Heart left ventricle (tissue), 16 donors: ENCODE results near the gene GANC. TPM values are rescaled to one million over a fixed set of nuclear protein-coding genes. Genes with fewer than 3 reads are reported as not detected.
A peak's percentile ranks its signal among the peaks of the same experiment; 100 is the strongest.

ENCODE experiments used
- ATAC-seq, 4 donors: fragments of 200-7000 bp; cut with Tn5 transposase; one replicate each; pipeline ENCODE4 v1.9.1; 2020 to 2022; ENCODE audit warnings: moderate library complexity in 4 of 4, mild to moderate bottlenecking in 3 of 4, moderate number of reproducible peaks in 1 of 4
- DNase-seq, 5 donors: peaks; one replicate each; pipeline ENCODE4 v3.0.0-alpha.2; 2020
- H3K27ac ChIP-seq, 12 donors: fragments of 200-600 bp; sonication (generic) in 4 of 12; one replicate each; pipeline versions ENCODE4 v1.5.0 to v1.8.0; 2016 to 2022; ENCODE audit warnings: mild to moderate bottlenecking in 2 of 12
- H3K27me3 ChIP-seq, 9 donors: fragments of 200-600 bp; sonication (generic) in 2 of 9; one replicate each; pipeline versions ENCODE4 v1.5.1 to v1.8.0; 2016 to 2022; ENCODE audit warnings: mild to moderate bottlenecking in 3 of 9
- H3K36me3 ChIP-seq, 9 donors: fragments of 200-600 bp; sonication (generic) in 2 of 9; one replicate each; pipeline versions ENCODE4 v1.5.0 to v1.8.0; 2018 to 2022; ENCODE audit warnings: mild to moderate bottlenecking in 2 of 9
- H3K4me1 ChIP-seq, 12 donors: fragments of 200-600 bp; sonication (generic) in 4 of 12; one replicate each; pipeline versions ENCODE4 v1.5.0 to v1.8.0; 2016 to 2022; ENCODE audit warnings: mild to moderate bottlenecking in 3 of 12
- H3K4me3 ChIP-seq, 12 donors: fragments of 200-600 bp; sonication (generic) in 4 of 12; one replicate each; pipeline versions ENCODE4 v1.5.0 to v1.8.0; 2017 to 2022; ENCODE audit warnings: mild to moderate bottlenecking in 9 of 12, moderate library complexity in 4 of 12
- H3K9me3 ChIP-seq, 12 donors: fragments of 200-600 bp; sonication (generic) in 4 of 12; one replicate each; pipeline versions ENCODE4 v1.5.0 to v1.8.0; 2016 to 2022; ENCODE audit warnings: mild to moderate bottlenecking in 1 of 12
- POLR2A ChIP-seq, 2 donors: fragments of 450-650 bp; IDR thresholded peaks; one replicate each; pipeline ENCODE4 v1.6.1; 2017; ENCODE audit warnings: antibody characterized with exemption in 2 of 2, mild to moderate bottlenecking in 2 of 2, moderate library complexity in 2 of 2
- WGBS, 4 donors: extraction: QIAGEN DNeasy Blood & Tissue Kit in 2 of 4; methylation state at CpG; one replicate each; pipeline versions ENCODE4 v1.1.5 to v1.1.7; 2013 to 2018; 5-methylcytosine and 5-hydroxymethylcytosine counted together
- intact Hi-C, 10 donors: fragments of 100-400 bp; cut with DNase I; formaldehyde crosslinking; loops; one replicate each; pipeline versions ENCODE4 v1.11.1 to v1.14.2; 2022
- polyA plus RNA-seq, 2 donors: library from polyadenylated mRNA; stranded (reverse); fragments of 200-250 nt; gene quantifications; one replicate each; pipeline ENCODE4 v1.2.3, GENCODE V29; 2013
- total RNA-seq, 9 donors: library from RNA; depleted of rRNA in 2 of 9; stranded (reverse); fragments of >200 nt in 2 of 9; fragmentation: NEBNext Ultra II Directional in 3 of 9; extraction: Animal tissue kit (Norgen Biotek cat#: 25700) in 3 of 9; gene quantifications; one replicate each; pipeline versions ENCODE4 v1.1.0 to v1.2.4, GENCODE V29; 2016 to 2023
- TF ChIP-seq, protein P1 (sequence below), 12 donors: fragments of 200-600 bp; sonication (generic) in 4 of 12; IDR thresholded peaks; one replicate each; pipeline versions ENCODE4 v1.5.0 to v1.8.0; 2018 to 2022; ENCODE audit warnings: antibody characterized with exemption in 12 of 12, mild to moderate bottlenecking in 5 of 12
- donor health status: ischemic (EF 13 %, LVEDD 7.1; RV severe dilation, severe dysfunction).
- donor health status: healthy with polysubstance abuse.
- donor health status: DM: no; HTN: yes; CAD: no.
- donor health status: DM: no; HTN: no; CAD: no.
- donor health status: ischemic (EF 25% LVEDD 6.9; RV normal size, moderate dysfunction).
- donor health status: ischemic (EF 25% LVEDD 5.7; RV mildly dilated, moderate dysfunction).
- donor health status: healthy.
- donor health status: DM: yes; HTN: yes; CAD: no.
- donor health status: ischemic (EF 35%, LVEDD 5.7; RV mildly dilated, moderate dysfunction).
- donor health status: nonischemic (EF 11% LVEDD 7.7; RV severe dilation, severe dysfunction).
- donor health status: DM: yes; HTN: yes; CAD: no.
- donor health status: PGD.
- donor health status: ischemic (EF 29% LVEDD 5.4; RV normal size, mild dysfunction).
- donor health status: nonischemic (EF 23%, LVEDD 6.1; RV moderate dilation, normal function).

The GANC gene
- total and polyA plus RNA-seq, 11 donors = 6.8 to 30.2 (median 17.0) TPM

DNA sequence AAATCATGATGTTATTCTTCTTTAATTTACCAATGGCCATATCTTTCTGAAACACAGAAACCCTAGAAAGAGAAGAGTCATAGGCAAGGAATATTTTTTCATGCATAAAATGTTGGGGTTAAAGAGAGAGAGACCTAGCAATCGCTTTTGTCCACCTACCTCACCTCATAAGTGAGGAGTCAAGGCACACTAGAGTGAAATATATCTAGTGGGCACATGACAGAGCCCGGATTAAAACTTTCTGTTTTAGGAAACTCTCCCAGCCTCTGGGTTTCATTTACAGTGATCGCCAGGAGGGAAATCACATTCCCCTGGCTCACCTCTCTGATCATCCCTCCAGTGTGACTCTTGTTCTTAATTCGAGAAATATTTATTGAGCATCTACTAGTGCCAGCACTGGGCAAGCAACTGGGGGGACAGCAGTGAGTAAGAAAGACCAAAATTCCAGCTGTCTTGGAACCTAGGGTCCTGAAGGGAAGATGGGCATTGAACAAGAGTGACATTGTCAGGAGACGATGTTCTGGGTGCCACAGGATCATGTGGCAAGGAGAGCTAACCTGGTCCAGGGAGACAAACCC is 87.6 kb downstream of the GANC start:
- intact Hi-C loops = no loop called here
- H3K4me1 ChIP-seq = peaks cover 0 to 14% (median 0%) of the 10 kb centered on the region in 12 donors

DNA sequence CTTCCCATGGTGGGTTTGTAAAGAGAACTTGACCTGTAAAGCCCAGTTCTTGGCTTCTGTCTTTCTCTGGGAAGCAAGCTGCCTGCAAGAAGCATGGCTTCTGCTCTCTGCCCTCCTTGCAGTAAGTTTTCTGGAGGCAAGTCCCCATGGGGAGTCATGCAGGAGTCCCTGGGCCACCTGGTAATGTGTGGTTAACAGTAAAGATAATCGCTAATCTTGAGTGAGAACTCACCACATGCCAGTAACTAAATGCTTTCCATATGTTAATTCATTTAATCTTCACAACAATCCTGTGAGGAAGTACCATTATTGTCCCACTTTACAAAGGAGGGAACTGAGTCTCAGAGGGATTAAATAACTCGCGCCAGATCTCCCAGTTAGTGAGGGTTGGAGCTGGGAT is 90.5 kb downstream of the GANC start:
- ATAC-seq (no peak), DNase-seq (no peak)
- intact Hi-C loops = no loop called here
- no peak overlapping the region for H3K4me3 ChIP-seq
- TF ChIP-seq, protein P1, sequence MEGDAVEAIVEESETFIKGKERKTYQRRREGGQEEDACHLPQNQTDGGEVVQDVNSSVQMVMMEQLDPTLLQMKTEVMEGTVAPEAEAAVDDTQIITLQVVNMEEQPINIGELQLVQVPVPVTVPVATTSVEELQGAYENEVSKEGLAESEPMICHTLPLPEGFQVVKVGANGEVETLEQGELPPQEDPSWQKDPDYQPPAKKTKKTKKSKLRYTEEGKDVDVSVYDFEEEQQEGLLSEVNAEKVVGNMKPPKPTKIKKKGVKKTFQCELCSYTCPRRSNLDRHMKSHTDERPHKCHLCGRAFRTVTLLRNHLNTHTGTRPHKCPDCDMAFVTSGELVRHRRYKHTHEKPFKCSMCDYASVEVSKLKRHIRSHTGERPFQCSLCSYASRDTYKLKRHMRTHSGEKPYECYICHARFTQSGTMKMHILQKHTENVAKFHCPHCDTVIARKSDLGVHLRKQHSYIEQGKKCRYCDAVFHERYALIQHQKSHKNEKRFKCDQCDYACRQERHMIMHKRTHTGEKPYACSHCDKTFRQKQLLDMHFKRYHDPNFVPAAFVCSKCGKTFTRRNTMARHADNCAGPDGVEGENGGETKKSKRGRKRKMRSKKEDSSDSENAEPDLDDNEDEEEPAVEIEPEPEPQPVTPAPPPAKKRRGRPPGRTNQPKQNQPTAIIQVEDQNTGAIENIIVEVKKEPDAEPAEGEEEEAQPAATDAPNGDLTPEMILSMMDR (IDR thresholded peaks at IDR 0.05) = no peak
- TF ChIP-seq POLR2A (IDR thresholded peaks at IDR 0.05) = no peak
- no peak overlapping the region for H3K27ac ChIP-seq
- no peaks in the 10 kb centered on the region for H3K9me3 ChIP-seq
- peaks cover 0 to 14% (median 0%) of the 10 kb centered on the region in 12 donors for H3K4me1 ChIP-seq
- H3K36me3 ChIP-seq = peaks cover 0 to 13% (median 0%) of the 10 kb centered on the region in 9 donors
- WGBS, 4 donors = 71 to 78% (median 75%) methylated on average over 3 of the region's 3 CpGs
- no peaks in the 10 kb centered on the region for H3K27me3 ChIP-seq

More for the DNA sequence above, 87.6 kb downstream of the GANC start:
- no peak overlapping the region for H3K27ac ChIP-seq
- ATAC-seq (no peak), DNase-seq (no peak)
- TF ChIP-seq, protein P1 (IDR thresholded peaks at IDR 0.05) = no peak
- no peak for TF ChIP-seq POLR2A (IDR thresholded peaks at IDR 0.05)
- no peak overlapping the region for H3K4me3 ChIP-seq
- WGBS, 4 donors = 80 to 98% (median 93%) methylated on average over 5 of the region's 5 CpGs
- no peaks in the 10 kb centered on the region for H3K27me3 ChIP-seq
- no peaks in the 10 kb centered on the region for H3K9me3 ChIP-seq
- H3K36me3 ChIP-seq = peaks cover 0 to 29% (median 5%) of the 10 kb centered on the region in 9 donors

DNA sequence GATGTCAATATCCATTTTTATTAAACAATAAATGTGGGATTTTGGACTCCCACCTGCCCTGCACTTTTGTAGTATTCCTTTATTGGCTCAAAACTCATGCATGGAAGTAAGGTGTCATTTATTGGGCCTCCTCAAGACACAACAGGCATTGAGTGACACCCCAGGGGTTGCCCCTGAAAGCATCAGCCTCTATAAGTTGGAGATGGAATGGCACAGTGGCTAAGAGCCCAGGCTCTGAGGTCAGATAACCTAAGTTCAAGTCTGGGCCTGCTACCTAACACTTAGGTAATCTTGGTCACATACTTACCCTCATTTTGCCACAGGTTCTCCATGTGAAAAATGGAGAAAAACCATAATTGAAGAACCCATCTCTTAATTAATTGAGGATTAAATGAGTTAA is 90.9 kb downstream of the GANC start:
- H3K36me3 ChIP-seq = peaks cover 0 to 13% (median 0%) of the 10 kb centered on the region in 9 donors
- ATAC-seq = no peak
- H3K27ac ChIP-seq = no peak overlapping the region
- TF ChIP-seq, protein P1 (IDR thresholded peaks at IDR 0.05) = no peak
- TF ChIP-seq POLR2A (IDR thresholded peaks at IDR 0.05) = no peak
- peaks cover 0 to 14% (median 0%) of the 10 kb centered on the region in 12 donors for H3K4me1 ChIP-seq
- H3K9me3 ChIP-seq = no peaks in the 10 kb centered on the region
- no peaks in the 10 kb centered on the region for H3K27me3 ChIP-seq
- no peak overlapping the region for H3K4me3 ChIP-seq
- intact Hi-C loops = no loop called here
- no peak for DNase-seq

DNA sequence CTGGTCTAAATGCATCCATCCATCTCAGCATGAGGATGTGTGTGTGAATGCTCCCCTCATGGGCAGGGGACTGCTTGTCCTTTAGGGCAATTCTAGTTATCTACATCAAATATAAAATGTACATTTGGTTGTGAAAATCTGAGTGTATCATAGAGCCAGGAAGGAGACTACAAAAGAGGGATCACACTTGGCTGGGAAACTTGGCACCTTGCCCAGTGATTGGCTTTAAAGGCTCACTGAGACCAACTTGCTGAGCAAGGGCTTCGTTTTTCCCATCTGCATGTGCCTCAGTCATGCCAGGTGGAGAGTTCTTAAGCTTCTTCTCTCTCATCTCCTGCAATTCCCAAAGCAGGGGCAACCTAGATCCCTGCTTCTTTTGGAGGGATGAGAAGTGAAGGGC is 91.5 kb downstream of the GANC start:
- DNase-seq (peak in 2 of 5 donors; percentile 43 to 48), ATAC-seq (no peak)
- no peaks in the 10 kb centered on the region for H3K27me3 ChIP-seq
- peaks cover 0 to 12% (median 0%) of the 10 kb centered on the region in 12 donors for H3K4me1 ChIP-seq
- WGBS, 4 donors = 31 to 62% (median 43%) methylated on average over 1 of the region's 1 CpG
- no peak for TF ChIP-seq POLR2A (IDR thresholded peaks at IDR 0.05)
- TF ChIP-seq, protein P1 (IDR thresholded peaks at IDR 0.05) = no peak
- intact Hi-C loops = no loop called here
- H3K4me3 ChIP-seq = no peak overlapping the region
- peaks cover 0 to 11% (median 0%) of the 10 kb centered on the region in 9 donors for H3K36me3 ChIP-seq
- no peak overlapping the region for H3K27ac ChIP-seq
- no peaks in the 10 kb centered on the region for H3K9me3 ChIP-seq
